Astrocyte of the spinal cord (primary cell): ENCODE results near the gene TRAPPC4.
"Not testable (repeated sequence)": the region's sequence is repeated elsewhere in the genome, so short reads cannot be mapped to it uniquely, and the experiment has no call there.

ENCODE experiments used
- DNase-seq: peaks from one replicate; pipeline ENCODE4 v3.0.0; 2011; ENCODE audit warnings: low read depth, low spot score
- H3K4me3 ChIP-seq: 2 replicates; pipeline ENCODE4 v1.5.1; 2011; ENCODE audit warnings: low read depth, mild to moderate bottlenecking, low read length, moderate library complexity
- in situ Hi-C: cut with HindIII; loops from 2 replicates; pipeline ENCODE4 v1.10.0; 2017; ENCODE audit warnings: low sequenced_read_pairs
- TF ChIP-seq, protein P1 (sequence below): IDR thresholded peaks from 2 replicates; pipeline ENCODE4 v1.5.1; 2012; ENCODE audit warnings: low read depth, mild to moderate bottlenecking, low read length, inconsistent platforms

Gene TRAPPC4

DNA sequence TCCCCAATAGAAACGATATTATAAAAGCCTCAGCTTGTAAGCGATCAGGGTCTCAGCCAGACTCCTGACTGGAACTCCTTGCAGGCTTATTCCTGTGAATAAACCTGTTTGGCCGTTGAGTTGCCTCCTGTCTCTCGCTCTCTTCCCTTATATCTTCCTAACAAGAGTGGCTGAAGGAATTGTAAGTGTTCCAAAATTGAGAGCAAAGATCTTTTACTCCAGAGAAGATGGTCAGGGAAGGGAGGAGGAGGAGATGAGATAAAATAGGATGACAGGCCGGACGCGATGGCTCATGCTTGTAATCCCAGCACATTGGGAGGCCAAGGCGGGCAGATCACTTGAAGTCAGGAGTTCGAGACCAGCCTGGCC lies 13.3 kb downstream of the TRAPPC4 start:
- in situ Hi-C loops, result no loop called here
- no peak overlapping the region for H3K4me3 ChIP-seq
- DNase-seq, result no peak
- TF ChIP-seq, protein P1, sequence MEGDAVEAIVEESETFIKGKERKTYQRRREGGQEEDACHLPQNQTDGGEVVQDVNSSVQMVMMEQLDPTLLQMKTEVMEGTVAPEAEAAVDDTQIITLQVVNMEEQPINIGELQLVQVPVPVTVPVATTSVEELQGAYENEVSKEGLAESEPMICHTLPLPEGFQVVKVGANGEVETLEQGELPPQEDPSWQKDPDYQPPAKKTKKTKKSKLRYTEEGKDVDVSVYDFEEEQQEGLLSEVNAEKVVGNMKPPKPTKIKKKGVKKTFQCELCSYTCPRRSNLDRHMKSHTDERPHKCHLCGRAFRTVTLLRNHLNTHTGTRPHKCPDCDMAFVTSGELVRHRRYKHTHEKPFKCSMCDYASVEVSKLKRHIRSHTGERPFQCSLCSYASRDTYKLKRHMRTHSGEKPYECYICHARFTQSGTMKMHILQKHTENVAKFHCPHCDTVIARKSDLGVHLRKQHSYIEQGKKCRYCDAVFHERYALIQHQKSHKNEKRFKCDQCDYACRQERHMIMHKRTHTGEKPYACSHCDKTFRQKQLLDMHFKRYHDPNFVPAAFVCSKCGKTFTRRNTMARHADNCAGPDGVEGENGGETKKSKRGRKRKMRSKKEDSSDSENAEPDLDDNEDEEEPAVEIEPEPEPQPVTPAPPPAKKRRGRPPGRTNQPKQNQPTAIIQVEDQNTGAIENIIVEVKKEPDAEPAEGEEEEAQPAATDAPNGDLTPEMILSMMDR, result no peak

DNA sequence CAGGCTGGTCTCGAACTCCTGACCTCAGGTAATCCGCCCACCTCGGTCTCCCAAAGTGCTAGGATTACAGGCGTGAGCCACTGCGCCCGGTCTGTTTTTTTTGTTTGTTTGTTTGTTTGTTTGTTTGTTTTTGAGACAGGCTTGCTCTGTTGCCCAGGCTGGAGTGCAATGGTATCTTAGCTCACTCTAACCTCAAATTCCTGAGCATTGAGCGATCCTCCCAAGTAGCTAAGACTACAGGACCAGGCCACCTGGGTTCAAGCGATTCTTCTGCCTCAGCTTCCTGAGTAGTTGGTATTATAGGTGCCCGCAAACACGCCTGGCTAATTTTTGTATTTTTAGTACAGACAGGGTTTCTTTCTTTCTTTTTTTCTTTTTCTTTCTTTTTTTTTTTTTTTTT lies 14.9 kb downstream of the TRAPPC4 start:
- in situ Hi-C loops, H3K4me3 ChIP-seq, DNase-seq: not testable (repeated sequence)

DNA sequence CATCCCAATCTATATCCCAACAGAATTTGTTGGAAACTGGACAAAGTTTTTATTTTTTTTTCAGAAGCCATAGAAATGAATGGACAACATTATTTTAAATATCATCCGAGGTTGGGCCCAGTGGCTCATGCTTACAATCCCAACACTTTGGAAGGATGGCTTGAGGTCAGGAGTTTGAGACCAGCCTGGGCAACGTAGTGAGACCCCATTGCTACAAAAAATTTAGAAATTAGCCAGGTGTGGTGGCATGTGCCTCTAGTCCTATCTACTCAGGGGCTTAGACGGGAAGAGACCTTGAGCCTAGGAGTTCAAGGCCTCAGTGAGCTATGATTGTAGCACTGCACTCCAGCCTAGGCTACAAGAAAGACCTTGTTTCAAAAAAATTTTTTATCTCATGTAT lies 16.2 kb downstream of the TRAPPC4 start:
- no peak overlapping the region for H3K4me3 ChIP-seq
- no peak for DNase-seq
- in situ Hi-C loops, result no loop called here
- TF ChIP-seq, protein P1, result no peak

DNA sequence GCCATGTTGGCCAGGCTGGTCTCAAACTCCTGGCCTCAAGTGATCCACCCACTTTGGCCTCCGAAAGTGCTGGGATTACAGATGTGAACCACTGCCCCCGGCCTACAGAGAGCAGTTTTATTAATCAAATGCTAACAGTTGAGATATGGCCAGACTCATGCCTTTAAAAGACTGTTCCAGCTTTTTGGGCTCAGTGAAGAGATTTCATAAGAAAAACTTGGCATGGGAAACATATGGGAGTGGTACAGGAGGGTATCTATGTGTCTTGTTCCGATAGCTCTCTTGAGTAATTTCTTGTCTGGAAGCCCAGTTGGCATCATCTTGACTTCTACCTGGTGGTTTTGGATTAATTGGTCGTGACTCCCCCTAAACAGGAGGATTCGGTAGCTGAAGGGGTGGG lies 20.3 kb downstream of the TRAPPC4 start:
- no peak for DNase-seq
- TF ChIP-seq, protein P1, result no peak
- H3K4me3 ChIP-seq, result no peak overlapping the region
- in situ Hi-C loops, result no loop called here

DNA sequence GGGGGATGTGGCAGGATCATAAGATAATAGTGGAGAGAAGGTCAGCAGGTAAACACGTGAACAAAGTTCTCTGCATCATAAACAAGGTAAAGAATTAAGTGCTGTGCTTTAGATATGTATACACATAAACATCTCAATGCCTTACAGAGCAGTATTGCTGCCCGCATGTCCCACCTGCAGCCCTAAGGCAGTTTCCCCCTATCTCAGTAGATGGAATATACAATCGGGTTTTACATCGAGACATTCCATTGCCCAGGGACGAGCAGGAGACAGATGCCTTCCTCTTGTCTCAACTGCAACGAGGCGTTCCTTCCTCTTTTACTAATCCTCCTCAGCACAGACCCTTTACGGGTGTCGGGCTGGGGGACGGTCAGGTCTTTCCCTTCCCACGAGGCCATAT lies 20.9 kb downstream of the TRAPPC4 start:
- H3K4me3 ChIP-seq, DNase-seq, in situ Hi-C loops: not testable (repeated sequence)

DNA sequence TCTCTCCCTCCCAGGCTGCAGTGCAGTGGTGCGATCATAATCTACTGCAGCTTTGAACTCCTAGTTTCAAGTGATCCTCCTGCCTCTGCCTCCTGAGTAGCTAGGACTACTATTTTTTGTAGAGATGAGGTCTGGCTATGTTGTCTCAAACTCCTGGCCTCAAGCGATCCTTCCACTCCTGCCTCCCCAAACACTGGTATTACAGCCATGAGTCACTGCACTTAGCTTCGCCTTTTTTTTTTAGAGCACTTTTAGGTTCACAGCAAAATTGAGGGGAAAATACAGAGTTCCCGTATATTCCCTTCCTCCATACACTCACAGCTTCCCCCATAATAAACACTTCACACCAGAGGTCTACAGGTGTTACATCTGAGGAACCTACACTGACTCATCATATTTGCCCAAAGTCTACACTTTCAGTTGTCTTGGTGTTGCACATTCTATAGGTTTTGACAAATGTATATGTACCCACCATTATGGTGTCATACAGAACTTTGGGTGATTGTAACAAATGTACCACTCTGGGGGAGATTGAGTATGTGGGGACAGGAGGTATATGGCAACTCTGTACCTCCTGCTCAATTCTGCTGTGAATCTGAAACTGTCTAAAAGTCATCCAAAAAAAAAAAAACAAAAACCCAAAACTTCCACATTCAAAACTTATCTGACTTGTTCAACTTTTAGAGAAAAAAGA lies 23.4 kb downstream of the TRAPPC4 start:
- DNase-seq, result no peak
- no peak overlapping the region for H3K4me3 ChIP-seq
- TF ChIP-seq, protein P1, result no peak
- in situ Hi-C loops, result no loop called here

DNA sequence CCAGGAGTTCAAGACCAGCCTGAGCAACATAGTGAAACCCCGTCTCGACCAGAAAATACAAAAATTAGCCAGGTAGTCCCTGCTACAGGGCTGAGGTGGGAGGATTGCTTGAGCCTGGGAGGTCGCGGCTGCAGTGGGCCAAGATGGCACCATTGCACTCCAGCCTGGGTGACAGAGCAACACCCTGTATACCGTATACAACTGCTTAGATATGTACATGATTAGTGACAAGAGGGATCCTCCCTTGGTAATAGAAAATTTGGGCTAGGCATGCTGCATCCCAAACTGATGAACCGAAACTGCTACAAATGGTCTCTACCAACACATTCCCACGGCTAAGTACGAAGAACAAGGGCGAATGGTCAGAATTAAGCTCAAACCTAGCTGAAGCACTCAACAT lies 24.4 kb downstream of the TRAPPC4 start:
- TF ChIP-seq, protein P1, result no peak
- DNase-seq, result no peak
- H3K4me3 ChIP-seq, result no peak overlapping the region
- in situ Hi-C loops, result no loop called here

DNA sequence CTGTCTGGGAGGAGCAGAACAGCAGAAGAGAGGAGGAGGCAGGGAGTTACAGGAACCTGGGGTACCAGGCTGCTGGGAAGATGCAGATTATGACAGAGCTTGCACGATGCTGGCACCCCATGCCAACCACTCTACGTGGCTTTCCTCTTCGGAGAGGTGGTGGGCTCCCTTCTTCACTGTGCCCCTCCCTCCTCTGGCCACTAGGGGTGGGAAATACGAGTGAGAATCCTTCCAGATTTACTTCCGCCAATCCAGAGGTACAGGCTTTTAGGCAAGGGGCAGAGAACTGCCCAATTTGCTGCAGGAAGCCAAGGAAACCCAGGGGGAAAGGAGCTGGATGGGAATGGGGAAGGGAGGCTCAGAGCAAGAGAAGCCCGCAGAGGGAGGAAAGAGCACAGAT lies 26.1 kb downstream of the TRAPPC4 start:
- in situ Hi-C loops, result no loop called here
- TF ChIP-seq, protein P1, result peak; percentile 38
- no peak overlapping the region for H3K4me3 ChIP-seq
- no peak for DNase-seq
